Measurements from ENCODE around the gene TM4SF4.

TM4SF4 gene

DNA sequence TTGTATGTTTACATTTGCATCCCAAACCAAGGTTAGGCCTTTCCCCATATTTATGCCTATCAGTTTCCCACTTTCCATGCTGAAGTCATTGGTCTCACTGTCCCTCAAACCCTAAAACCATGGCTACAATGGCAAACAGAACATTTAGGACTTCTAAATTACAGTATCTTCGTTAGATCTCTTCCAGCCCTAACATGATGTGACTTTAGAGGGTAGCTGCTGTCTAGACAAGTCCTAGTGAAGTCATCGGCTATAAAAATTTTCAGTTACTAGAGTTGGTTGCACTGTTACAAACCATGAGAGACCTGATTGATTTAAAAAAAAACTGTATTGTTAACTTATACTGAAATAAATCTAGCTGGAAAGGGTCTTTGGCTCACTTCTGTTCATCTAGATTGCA is 54.6 kb downstream of the TM4SF4 start:
- TF ChIP-seq, protein P1, sequence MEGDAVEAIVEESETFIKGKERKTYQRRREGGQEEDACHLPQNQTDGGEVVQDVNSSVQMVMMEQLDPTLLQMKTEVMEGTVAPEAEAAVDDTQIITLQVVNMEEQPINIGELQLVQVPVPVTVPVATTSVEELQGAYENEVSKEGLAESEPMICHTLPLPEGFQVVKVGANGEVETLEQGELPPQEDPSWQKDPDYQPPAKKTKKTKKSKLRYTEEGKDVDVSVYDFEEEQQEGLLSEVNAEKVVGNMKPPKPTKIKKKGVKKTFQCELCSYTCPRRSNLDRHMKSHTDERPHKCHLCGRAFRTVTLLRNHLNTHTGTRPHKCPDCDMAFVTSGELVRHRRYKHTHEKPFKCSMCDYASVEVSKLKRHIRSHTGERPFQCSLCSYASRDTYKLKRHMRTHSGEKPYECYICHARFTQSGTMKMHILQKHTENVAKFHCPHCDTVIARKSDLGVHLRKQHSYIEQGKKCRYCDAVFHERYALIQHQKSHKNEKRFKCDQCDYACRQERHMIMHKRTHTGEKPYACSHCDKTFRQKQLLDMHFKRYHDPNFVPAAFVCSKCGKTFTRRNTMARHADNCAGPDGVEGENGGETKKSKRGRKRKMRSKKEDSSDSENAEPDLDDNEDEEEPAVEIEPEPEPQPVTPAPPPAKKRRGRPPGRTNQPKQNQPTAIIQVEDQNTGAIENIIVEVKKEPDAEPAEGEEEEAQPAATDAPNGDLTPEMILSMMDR (conservative IDR thresholded peaks at IDR 0.05; ENCODE audit: low read depth, low read length), result no peak
- H3K4me3 ChIP-seq (ENCODE audit: low read depth, low read length), result no peak overlapping the region
- DNase-seq (ENCODE audit: low read depth), result no peak

DNA sequence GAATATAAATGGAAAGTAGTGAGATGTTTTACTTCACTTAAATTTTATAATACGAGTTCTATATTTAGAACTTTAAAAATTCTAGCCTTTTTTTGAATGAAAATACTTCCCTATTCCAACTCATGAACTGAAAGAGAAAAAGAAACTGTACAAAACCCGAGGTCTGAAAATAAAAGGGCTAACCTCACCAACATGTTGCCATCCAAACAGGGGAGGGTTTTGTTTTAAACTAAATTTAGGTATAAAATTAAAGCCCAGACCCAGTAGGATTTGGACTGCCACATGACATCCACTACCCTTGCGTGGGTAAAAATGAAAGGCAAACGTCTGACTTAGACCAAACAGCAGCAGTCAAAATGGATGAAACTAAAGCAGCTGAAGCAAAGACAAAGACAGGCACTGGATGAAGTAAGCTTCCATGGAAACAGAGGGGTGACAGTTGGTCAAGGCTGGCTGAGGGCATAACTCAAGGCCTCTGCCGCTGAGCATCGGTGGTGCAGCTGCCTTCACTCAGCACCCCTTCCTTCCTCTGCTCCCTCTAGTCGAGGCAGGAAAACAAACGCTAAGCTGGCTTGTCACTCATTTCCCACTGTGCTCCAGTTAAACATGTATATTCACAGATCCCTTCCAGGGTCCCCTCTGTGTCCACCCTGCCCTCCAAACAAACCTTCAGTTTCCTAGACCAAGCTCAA is 58.1 kb downstream of the TM4SF4 start:
- TF ChIP-seq, protein P1 (conservative IDR thresholded peaks at IDR 0.05; ENCODE audit: low read depth, low read length), result no peak
- H3K4me3 ChIP-seq (ENCODE audit: low read depth, low read length), result no peak overlapping the region

DNA sequence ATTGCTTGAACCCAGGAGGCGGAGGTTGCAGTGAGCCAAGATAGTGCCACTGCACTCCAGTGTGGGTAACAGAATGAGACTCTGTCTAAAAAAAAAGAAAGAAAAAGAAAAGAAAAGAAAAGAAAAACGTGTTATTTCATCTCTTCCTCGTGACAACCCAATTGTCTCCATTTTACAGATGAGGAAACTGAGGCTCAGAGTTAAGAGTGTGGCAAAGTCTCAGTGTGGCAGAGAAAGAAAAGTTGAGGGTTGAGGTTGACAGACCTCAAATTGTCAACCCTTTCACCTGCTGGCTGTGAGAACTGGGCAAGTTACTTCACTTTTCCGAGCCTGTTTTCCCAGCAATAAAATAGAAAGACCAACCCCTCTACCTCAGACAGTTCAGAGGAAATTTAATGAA is 59.6 kb downstream of the TM4SF4 start:
- no peak for DNase-seq (ENCODE audit: low read depth)
- H3K4me3 ChIP-seq (ENCODE audit: low read depth, low read length), result no peak overlapping the region
- TF ChIP-seq, protein P1 (conservative IDR thresholded peaks at IDR 0.05; ENCODE audit: low read depth, low read length), result no peak

More for the DNA sequence above, 58.1 kb downstream of the TM4SF4 start:
- no peak for DNase-seq (ENCODE audit: low read depth)

DNA sequence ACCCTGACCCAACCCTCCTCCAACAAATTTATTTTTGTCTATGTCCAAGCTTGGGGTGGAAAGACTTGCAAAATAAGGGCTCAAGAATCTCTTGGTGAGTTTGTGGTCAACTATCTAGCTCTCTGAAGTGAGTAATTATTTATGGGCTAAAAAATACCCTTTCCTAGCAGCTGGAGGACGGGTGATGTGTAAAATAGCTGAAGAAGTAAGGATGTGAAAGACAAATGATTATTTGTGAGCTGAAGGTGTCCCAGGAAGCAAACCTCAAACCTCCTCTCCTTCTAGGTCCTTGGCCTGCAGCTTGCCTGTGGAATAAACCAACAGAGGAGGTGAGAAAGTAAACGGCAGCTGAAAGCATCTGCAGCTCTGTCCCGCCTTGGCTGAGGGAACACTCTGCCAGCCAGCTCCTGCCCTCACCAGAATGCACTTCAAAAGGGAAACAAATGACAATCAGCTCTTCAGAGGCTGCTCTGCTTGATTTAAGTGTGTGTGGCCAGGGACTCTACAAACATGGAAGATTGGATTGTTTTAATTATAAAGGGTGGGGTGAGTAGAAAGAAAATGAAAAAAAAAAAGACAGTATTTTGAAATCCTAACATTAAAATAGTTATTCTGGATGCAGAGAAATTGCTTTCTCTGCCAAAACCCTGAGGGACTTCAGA is 60.3 kb downstream of the TM4SF4 start:
- TF ChIP-seq, protein P1 (conservative IDR thresholded peaks at IDR 0.05; ENCODE audit: low read depth, low read length), result no peak
- no peak overlapping the region for H3K4me3 ChIP-seq (ENCODE audit: low read depth, low read length)
- peak; percentile 70 for DNase-seq (ENCODE audit: low read depth)

DNA sequence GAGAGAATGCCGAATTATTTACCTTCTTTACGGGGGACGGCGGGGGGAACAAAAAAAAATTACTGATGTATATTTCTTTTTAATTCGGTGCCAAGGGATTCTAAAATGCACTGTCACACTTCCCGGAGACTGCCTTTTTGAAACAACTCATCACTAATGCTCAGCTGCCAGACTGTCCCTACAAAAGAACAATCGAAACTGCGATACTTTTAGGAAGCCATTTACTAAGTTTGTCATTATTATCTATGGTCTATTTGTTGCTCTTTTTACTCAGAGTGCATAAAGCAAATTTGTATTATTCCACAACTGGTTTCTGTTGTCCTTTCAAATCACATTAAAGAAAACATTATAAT is 60.8 kb downstream of the TM4SF4 start:
- TF ChIP-seq, protein P1 (conservative IDR thresholded peaks at IDR 0.05; ENCODE audit: low read depth, low read length), result no peak
- DNase-seq (ENCODE audit: low read depth), result no peak
- H3K4me3 ChIP-seq (ENCODE audit: low read depth, low read length), result no peak overlapping the region

- TF ChIP-seq, protein P1 (conservative IDR thresholded peaks at IDR 0.05; ENCODE audit: low read depth, low read length), result no peak
- H3K4me3 ChIP-seq (ENCODE audit: low read depth, low read length), result no peak overlapping the region
- peak; percentile 50 for DNase-seq (ENCODE audit: low read depth)
These were observed 61.9 kb downstream of the TM4SF4 start for GRCh38 chr3:149536429-149536828.

GRCh38 chr3:149538371-149538770 is 63.9 kb downstream of the TM4SF4 start:
- TF ChIP-seq, protein P1 (conservative IDR thresholded peaks at IDR 0.05; ENCODE audit: low read depth, low read length), result no peak
- no peak overlapping the region for H3K4me3 ChIP-seq (ENCODE audit: low read depth, low read length)
- no peak for DNase-seq (ENCODE audit: low read depth)

Measured in choroid plexus epithelial cell (primary cell).